SJSA1 (cell line): ENCODE results near the gene LRRC10B. TPM values are rescaled to one million over a fixed set of nuclear protein-coding genes. Genes with fewer than 3 reads are reported as not detected.

ENCODE experiments used
- DNase-seq, 2 experiments: peaks; one replicate each; pipeline ENCODE4 v3.0.0-alpha.2; 2015 to 2020; ENCODE audit warnings: low spot score in 2 of 2, low read depth in 1 of 2
- H3K27ac ChIP-seq: fragments of 250-450 bp; sonication (Bioruptor Pico); 2 replicates; pipeline ENCODE4 v1.5.1; 2020; ENCODE audit warnings: mild to moderate bottlenecking, moderate library complexity
- H3K27me3 ChIP-seq: fragments of 250-450 bp; sonication (Bioruptor Pico); replicated peaks from 2 replicates; pipeline ENCODE4 v1.5.1; 2020; ENCODE audit warnings: mild to moderate bottlenecking, moderate library complexity
- H3K36me3 ChIP-seq: fragments of 250-450 bp; sonication (Bioruptor Pico); 2 replicates; pipeline ENCODE4 v1.5.1; 2020; ENCODE audit warnings: mild to moderate bottlenecking
- H3K4me1 ChIP-seq: fragments of 250-450 bp; sonication (Bioruptor Pico); replicated peaks from 2 replicates; pipeline ENCODE4 v1.6.1; 2021; ENCODE audit warnings: mild to moderate bottlenecking
- H3K4me3 ChIP-seq: fragments of 250-450 bp; sonication (Bioruptor Pico); 2 replicates; pipeline ENCODE4 v1.5.1; 2020; ENCODE audit warnings: mild to moderate bottlenecking
- H3K9me3 ChIP-seq: fragments of 250-450 bp; sonication (Bioruptor Pico); replicated peaks from 2 replicates; pipeline ENCODE4 v1.5.1; 2020; ENCODE audit warnings: mild to moderate bottlenecking
- total RNA-seq: library from RNA; depleted of rRNA; stranded (reverse); fragments of >200 nt; shearing (Covaris generic); gene quantifications from 2 replicates; pipeline ENCODE4 v1.2.3, GENCODE V29; 2014

The LRRC10B gene
- total RNA-seq, 1 experiment from 2014 or later = not detected

DNA sequence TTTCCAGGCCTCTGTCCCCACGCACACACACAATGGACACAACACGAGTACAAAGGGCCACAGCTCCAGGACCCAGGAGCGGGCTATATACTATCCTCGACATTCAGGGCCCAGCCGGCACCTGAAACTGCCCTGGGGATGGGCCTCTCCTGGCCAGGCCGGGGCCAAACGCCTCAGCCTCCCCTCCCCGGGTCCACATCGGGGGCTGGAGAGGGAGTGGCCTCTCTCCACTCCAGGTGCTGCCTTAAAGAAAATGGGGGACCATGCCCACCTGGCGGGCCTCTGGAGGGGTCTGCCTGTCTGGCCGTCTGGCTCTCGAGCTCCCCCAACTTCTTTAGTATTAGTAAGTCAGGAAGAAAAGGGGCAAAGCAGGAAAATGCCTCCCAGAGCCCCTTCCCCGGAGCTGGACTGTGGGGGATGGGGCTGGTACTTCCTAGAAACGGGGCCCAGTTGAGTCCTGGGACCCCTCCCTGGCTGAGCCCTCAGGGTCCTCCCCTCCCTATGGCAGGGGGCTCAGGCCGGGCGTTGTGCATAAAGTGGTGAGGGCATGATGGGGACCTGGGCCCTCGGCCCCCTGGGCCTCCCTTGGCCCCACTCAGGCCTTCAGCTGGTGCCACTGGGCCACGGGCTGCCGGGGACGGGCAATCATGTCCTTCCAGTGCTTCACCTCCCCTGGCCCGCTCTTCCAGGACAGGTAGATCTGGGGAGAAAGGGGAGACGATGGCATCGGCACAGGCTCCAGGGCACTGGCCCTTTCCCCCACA, 9.7 kb downstream of the LRRC10B start:
- Histone ChIP-seq H3K27ac (no peak overlapping the region), H3K36me3 (no peaks in the 10 kb centered on the region), H3K4me1 (no peaks in the 10 kb centered on the region), H3K9me3 (no peaks in the 10 kb centered on the region; the same call in 1 of the 2 replicates), H3K27me3 (peaks cover 40% of the 10 kb centered on the region), H3K4me3 (no peak overlapping the region)
- DNase-seq = no peak

DNA sequence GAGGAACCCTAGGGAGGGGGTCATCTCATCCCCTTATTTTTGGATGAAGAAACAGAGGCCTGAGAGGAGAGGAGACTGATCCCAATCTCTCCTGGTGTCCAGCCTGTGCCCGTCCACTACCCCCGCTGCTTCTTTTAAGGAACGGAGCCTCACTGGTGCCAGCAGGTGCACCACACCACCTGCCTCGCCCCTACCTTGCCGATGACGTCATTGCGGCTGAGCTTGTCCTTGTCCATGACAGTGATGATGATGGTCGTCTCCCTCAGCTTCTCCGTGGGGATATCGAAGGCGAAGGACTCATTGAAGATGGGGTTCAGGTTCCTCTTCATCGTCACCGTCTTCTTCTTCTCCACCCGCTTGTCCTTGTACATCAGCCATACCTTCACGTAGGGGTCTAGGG, 14.3 kb downstream of the LRRC10B start:
- H3K36me3 ChIP-seq = no peaks in the 10 kb centered on the region
- no peak overlapping the region for H3K27ac ChIP-seq
- H3K4me1 ChIP-seq = no peaks in the 10 kb centered on the region
- H3K9me3 ChIP-seq = no peaks in the 10 kb centered on the region; the same call in 1 of the 2 replicates
- DNase-seq = no peak
- peaks cover 79% of the 10 kb centered on the region for H3K27me3 ChIP-seq
- no peak overlapping the region for H3K4me3 ChIP-seq

DNA sequence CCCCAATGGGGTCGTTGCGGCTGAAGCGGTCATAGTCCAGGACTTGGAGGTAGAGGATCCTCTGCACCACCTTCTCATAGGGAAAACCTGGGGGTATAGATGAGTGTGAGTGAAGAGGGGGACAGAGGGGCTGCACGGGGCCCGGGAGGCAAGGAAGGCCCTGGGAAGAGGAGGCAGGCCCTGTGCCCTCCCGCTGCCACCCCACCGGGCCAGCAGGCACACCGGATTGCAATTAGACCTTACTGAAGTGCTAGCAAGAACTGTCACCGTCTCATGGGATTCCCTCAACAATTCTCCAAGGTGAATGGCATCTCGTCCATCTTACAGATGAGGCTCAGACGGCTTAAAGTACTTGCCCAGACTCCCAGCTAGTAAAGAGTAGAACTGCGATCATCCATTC, 15.9 kb downstream of the LRRC10B start:
- Histone ChIP-seq H3K9me3 (no peaks in the 10 kb centered on the region; the same call in 1 of the 2 replicates), H3K36me3 (no peaks in the 10 kb centered on the region), H3K27me3 (peaks cover 79% of the 10 kb centered on the region), H3K27ac (no peak overlapping the region), H3K4me3 (no peak overlapping the region), H3K4me1 (no peaks in the 10 kb centered on the region)
- no peak for DNase-seq

DNA sequence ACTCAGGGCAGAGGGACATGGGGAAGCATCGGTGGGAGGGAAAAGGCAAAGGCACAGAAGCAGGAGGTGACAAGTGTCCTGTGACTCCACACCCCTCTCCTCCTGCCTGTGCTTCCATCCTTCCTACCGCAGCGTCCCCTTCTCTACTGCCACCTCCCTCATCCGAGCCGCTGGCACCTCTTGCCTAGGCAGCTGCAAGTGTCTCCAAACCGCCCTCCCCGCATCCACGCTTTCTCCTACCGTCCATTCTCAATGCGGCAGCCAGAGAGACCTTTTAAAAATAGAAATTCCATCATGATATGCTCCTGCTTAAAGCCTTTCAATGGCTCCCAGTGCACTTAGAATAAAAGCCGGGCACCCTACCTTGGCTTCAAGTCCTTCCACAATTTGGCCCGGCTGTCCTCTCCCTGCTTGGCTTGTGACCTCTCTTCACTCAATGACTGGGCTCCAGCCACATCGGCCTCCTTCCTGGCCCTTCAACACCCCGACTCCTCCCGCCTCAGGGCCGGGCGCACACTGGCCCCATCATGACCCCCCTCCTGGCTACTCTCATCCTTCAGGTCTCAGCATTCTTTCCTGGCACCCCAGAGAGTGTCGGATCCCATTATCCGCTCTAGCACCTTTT, 16.5 kb downstream of the LRRC10B start:
- peaks cover 79% of the 10 kb centered on the region for H3K27me3 ChIP-seq
- H3K36me3 ChIP-seq = no peaks in the 10 kb centered on the region
- H3K4me1 ChIP-seq = no peaks in the 10 kb centered on the region
- H3K9me3 ChIP-seq = no peaks in the 10 kb centered on the region; the same call in 1 of the 2 replicates
- no peak overlapping the region for H3K27ac ChIP-seq
- H3K4me3 ChIP-seq = no peak overlapping the region
- DNase-seq = no peak

DNA sequence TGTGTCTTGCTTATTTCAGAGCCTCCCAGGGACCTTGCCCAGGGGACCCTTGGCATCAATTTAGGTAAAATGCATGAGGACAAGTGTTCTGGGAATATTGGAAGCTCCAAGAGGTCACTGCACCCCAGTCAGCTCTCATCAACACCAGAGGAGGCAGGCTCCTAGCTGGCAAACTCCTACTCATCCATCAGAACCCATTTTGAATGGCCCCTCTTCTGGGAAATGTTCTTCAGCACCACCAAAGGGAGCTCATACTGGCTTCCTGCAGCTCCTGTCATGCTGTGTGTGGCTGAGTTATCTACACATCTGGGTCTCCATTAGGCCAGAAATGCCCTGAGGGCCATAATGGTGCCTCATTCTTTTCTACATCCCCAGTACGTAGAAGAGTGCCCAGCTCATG, 17.7 kb downstream of the LRRC10B start:
- Histone ChIP-seq H3K27me3 (peaks cover 82% of the 10 kb centered on the region), H3K9me3 (no peaks in the 10 kb centered on the region; the same call in 1 of the 2 replicates), H3K4me1 (no peaks in the 10 kb centered on the region), H3K27ac (no peak overlapping the region), H3K4me3 (no peak overlapping the region), H3K36me3 (no peaks in the 10 kb centered on the region)
- DNase-seq = no peak

DNA sequence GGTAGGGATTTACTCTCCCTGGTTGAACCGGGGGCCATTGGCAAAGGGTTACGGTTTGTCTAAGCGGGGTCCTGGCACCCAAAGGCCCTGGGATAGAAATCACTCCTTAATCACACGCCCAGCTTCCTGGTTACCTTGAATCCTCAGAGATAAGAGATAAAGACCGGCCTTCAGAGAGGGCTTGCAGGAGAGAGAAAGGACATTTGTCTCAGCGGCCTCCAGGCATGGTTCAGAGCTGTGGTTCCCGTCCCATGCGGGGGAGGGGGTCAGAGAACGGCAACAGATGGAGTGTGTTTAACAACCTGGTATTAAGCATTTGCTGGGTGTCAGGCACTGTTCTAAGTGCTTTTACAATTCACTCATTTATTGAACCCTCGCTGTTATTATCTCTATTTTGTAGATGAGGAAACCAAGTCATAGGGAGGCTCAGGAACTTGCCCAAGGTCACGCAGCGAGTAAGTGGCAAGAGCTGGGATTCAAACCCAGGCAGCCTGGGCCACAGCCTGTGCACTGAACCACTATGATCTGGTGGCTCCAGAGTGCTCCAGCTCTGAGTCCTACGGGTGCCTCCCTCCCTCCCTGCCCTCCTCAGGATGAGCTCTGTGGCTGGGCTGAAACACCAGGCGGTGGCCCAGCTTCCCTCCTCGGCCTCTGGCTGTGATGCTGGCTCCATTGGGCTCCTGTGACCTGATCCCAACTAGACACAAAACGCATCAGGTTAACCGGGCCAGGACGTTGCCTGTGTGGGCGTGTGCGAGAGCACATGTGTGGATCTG, 18.6 kb downstream of the LRRC10B start:
- no peaks in the 10 kb centered on the region for H3K4me1 ChIP-seq
- H3K4me3 ChIP-seq = no peak overlapping the region
- peaks cover 78% of the 10 kb centered on the region for H3K27me3 ChIP-seq

DNA sequence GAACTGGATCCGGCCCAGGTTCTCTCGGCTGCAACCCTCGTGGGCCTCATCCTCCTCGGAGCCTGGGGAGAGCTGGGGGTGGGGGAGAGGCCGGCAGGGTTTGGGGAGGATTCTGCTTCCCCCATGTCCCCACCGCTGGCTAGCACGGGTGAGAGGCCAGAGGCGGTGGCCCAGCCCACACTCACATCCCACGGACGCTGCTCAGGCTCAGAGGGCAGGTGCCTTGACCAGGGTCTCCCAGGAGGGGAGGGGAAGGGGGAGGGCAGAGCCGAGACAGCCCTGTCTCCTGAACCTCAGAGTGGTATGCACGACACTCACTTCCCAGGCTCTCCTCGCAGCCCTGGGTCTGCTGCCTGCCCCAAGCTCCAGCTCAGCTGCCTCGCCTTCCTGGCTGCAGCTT, 19.6 kb downstream of the LRRC10B start:
- no peak for DNase-seq
- Histone ChIP-seq H3K4me3 (no peak overlapping the region), H3K27ac (no peak overlapping the region), H3K36me3 (no peaks in the 10 kb centered on the region), H3K9me3 (no peaks in the 10 kb centered on the region), H3K27me3 (peaks cover 74% of the 10 kb centered on the region), H3K4me1 (no peaks in the 10 kb centered on the region)

More for the DNA sequence above, 18.6 kb downstream of the LRRC10B start:
- DNase-seq = no peak
- Histone ChIP-seq H3K9me3 (no peaks in the 10 kb centered on the region), H3K27ac (no peak overlapping the region), H3K36me3 (no peaks in the 10 kb centered on the region)

DNA sequence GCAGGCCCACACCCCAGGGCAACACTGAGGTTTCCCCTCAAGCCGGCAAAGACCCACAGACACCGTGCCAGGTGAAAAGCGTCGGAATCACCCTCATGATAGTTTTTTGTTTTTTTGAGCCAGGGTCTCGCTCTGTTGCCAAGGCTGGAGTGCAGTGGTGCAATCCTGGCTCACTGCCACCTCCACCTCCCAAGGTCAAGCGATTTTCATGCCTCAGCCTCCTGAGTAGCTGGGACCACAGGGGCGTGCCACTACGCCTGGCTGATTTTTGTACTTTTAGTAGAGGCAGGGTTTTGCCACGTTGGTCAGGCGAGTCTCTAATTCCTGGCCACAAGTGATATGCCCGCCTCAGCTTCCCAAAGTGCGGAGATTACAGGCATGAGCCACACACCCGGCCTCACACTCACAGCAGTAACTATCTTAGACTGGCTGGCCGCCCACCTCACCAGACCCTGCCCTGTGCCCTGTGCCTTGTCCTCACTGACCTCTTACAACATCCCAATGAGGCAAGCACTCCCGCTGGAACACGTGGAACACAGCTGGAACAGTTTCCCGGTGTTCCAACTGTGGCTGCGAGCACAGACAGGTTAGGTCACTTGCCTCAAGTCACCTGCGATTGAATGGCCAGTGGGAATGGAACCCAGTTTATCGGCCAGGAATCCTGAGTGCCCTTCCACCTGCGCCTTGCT, 21.1 kb downstream of the LRRC10B start:
- no peak overlapping the region for H3K27ac ChIP-seq
- H3K4me1 ChIP-seq = no peaks in the 10 kb centered on the region
- no peaks in the 10 kb centered on the region; the same call in 1 of the 2 replicates for H3K9me3 ChIP-seq
- no peak for DNase-seq
- peaks cover 73% of the 10 kb centered on the region for H3K27me3 ChIP-seq
- no peaks in the 10 kb centered on the region for H3K36me3 ChIP-seq
- H3K4me3 ChIP-seq = no peak overlapping the region

DNA sequence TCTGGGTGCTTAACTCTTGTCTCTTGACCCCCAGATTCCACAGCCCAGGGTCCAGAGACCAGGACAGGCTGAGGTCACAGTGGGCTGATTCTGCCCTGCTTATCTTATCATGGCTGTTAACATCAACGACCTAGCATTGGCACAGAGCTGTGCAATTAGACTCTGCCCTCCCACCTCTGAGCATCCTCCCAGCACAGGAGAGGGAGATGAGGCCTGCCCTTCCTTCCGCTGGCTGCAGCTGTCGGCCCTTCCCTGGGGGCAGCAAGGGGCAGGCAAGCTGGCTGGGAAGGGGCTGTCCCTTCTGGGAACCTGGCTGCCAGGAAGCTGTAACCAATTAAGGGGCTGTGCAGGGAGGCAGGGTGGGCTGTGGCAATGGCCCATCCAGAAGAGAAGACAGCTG, 22.5 kb downstream of the LRRC10B start:
- H3K27me3 ChIP-seq = peaks cover 71% of the 10 kb centered on the region
- no peaks in the 10 kb centered on the region; the same call in 1 of the 2 replicates for H3K9me3 ChIP-seq
- H3K36me3 ChIP-seq = no peaks in the 10 kb centered on the region
- DNase-seq = no peak
- no peak overlapping the region for H3K27ac ChIP-seq
- no peaks in the 10 kb centered on the region for H3K4me1 ChIP-seq
- H3K4me3 ChIP-seq = no peak overlapping the region

DNA sequence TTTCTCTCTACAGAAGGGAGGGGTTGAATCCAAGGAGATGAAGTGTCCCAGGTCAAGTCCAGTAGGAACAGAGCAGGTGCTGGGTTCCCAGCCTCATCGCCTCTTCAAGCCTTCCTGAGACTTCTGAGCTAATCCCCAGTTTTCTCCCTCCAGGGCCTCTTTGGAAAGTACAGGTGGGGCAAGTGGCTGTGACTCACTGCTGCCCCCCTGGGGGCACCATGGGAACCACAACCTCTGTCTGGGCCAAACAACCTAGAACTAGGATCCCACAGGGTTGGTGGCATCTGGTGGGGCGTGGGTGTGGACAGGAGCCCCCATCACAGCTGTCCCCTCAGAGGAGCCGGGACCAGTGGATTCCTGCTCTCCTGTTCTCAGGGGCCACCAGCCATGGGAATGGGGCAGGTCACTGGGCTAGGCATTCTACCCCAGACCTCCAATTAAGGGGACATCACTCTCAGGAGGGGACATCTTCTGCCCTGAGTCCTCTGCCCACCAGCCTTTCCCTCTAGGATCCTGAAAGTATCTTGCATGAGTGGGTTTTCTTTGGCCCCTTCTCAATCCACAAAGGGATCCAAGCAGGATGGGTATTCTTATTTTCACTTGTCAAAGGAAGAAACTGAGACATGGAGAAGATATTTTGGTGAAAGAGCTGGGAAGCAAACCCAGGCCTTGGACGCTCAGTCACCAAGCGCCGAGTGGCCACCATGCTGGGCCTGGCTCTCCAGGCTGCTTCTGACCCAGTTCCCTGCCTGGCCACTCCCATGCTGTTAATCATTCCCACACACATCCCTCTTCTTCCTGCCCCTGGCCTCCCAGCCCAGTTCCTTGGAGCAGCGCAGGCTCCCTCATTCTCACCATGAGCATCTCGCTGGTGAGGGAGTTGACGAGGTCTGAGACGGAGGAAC, 23.8 kb downstream of the LRRC10B start:
- Histone ChIP-seq H3K9me3 (no peaks in the 10 kb centered on the region; the same call in 1 of the 2 replicates), H3K27me3 (peaks cover 67% of the 10 kb centered on the region), H3K4me3 (no peak overlapping the region), H3K27ac (no peak overlapping the region), H3K4me1 (no peaks in the 10 kb centered on the region), H3K36me3 (no peaks in the 10 kb centered on the region)
- DNase-seq = peak in 1 of 2 experiments; percentile 36

DNA sequence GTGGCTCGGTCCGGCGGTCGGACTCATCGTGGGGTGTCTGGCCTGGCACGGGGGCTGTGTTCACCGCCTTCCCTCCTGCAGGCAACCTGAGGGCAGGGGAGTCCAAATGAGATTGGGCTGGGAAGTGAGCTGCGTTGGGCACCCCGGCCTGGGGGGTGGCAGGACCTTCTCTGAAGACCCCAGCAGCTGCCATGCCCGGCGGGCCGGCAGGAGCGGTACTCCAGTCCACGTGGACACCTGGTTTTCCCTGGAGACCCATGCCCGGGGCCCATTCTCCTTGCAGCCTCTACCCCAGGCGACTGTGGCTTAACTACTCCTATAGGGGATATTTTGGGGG, 24.5 kb downstream of the LRRC10B start:
- Histone ChIP-seq H3K27me3 (peaks cover 69% of the 10 kb centered on the region), H3K9me3 (no peaks in the 10 kb centered on the region; the same call in 1 of the 2 replicates), H3K4me3 (no peak overlapping the region), H3K4me1 (no peaks in the 10 kb centered on the region), H3K27ac (no peak overlapping the region), H3K36me3 (no peaks in the 10 kb centered on the region)
- no peak for DNase-seq

DNA sequence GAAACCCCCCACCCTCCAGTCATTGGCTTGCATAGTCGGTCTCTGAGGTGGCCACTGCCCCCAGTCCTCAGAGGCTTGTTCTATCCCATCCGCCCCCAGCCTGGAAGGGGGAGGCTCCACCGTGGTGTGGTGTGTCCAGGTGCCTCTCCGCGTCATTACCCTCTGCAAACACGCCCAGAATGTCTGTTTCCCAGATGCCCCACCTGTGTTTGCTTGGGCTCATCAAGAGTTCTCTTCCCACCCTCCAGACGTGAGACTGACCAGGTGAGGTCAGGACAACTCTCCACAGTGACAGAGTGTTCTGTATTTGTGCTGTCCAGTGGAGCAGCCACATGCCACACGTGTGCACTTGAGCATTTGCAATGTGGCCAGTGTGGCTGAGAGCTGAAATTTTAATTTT, 24.9 kb downstream of the LRRC10B start:
- Histone ChIP-seq H3K4me1 (no peaks in the 10 kb centered on the region), H3K36me3 (no peaks in the 10 kb centered on the region), H3K4me3 (no peak overlapping the region), H3K9me3 (no peaks in the 10 kb centered on the region; the same call in 1 of the 2 replicates), H3K27me3 (peaks cover 67% of the 10 kb centered on the region), H3K27ac (no peak overlapping the region)
- DNase-seq = no peak
